Neural cell (in vitro differentiated cells): ENCODE results near the gene CLEC20A. TPM values are rescaled to one million over a fixed set of nuclear protein-coding genes. Genes with fewer than 3 reads are reported as not detected.

Experiments used
- H2AFZ ChIP-seq: fragments of 200-600, 300-800 bp; sonication (generic), shearing (Covaris generic); 2 replicates; pipeline ENCODE4 v1.6.0; 2014; ENCODE audit warnings: low read depth, mild to moderate bottlenecking, antibody characterized with exemption, low read length, moderate library complexity
- H3F3A ChIP-seq: fragments of 200-600 bp; shearing (Covaris generic); 2 replicates; pipeline ENCODE4 v1.6.1; 2016; ENCODE audit warnings: mild to moderate bottlenecking, moderate library complexity, mixed read lengths, antibody characterized with exemption, low read length; ENCODE audit not compliant: insufficient read depth, poor library complexity, severe bottlenecking
- H3K27ac ChIP-seq: fragments of 200-600, 300-800 bp; sonication (generic), shearing (Covaris generic); 2 replicates; pipeline ENCODE4 v1.5.1; 2014; ENCODE audit warnings: mild to moderate bottlenecking, low read length, moderate library complexity
- H3K27me3 ChIP-seq: fragments of 300-800, 200-600 bp; sonication (generic), shearing (Covaris generic); 2 replicates; pipeline ENCODE4 v1.6.0; 2014; ENCODE audit warnings: mild to moderate bottlenecking, low read depth, low read length, moderate library complexity; ENCODE audit not compliant: insufficient read depth
- H3K36me3 ChIP-seq: fragments of 300-800, 200-600 bp; sonication (generic), shearing (Covaris generic); 2 replicates; pipeline ENCODE4 v1.5.1; 2014; ENCODE audit warnings: mild to moderate bottlenecking, antibody characterized with exemption, low read length, moderate library complexity; ENCODE audit not compliant: insufficient read depth
- H3K4me2 ChIP-seq: fragments of 300-800, 200-600 bp; sonication (generic), shearing (Covaris generic); 2 replicates; pipeline ENCODE4 v1.6.0; 2014; ENCODE audit warnings: mild to moderate bottlenecking, low read length
- H3K4me3 ChIP-seq: fragments of 300-800, 200-600 bp; sonication (generic), shearing (Covaris generic); 2 replicates; pipeline ENCODE4 v1.5.1; 2014; ENCODE audit warnings: mild to moderate bottlenecking, low read length, moderate library complexity
- H3K79me2 ChIP-seq: fragments of 200-600 bp; shearing (Covaris generic); replicated peaks from 2 replicates; pipeline ENCODE4 v1.6.0; 2014; ENCODE audit warnings: mild to moderate bottlenecking, low read length, moderate library complexity; ENCODE audit not compliant: insufficient read depth
- H3K9ac ChIP-seq: fragments of 300-800, 200-600 bp; sonication (generic), shearing (Covaris generic); 2 replicates; pipeline ENCODE4 v1.6.1; 2016; ENCODE audit warnings: mild to moderate bottlenecking, low read length, mixed read lengths
- H3K9me2 ChIP-seq: fragments of 200-600 bp; shearing (Covaris generic); 2 replicates; pipeline ENCODE4 v1.6.1; 2016; ENCODE audit warnings: mild to moderate bottlenecking, low read length, mixed read lengths; ENCODE audit not compliant: insufficient read depth
- H3K9me3 ChIP-seq: fragments of 200-600, 300-800 bp; sonication (generic), shearing (Covaris generic); 2 replicates; pipeline ENCODE4 v1.6.1; 2016; ENCODE audit warnings: mild to moderate bottlenecking, mixed run types, low read length, moderate library complexity, mixed read lengths
- H4K20me1 ChIP-seq: fragments of 200-600 bp; shearing (Covaris generic); 2 replicates; pipeline ENCODE4 v1.6.1; 2016; ENCODE audit warnings: mild to moderate bottlenecking, mixed run types; ENCODE audit not compliant: insufficient read depth
- EP300 ChIP-seq: fragments of 450-650 bp; conservative IDR thresholded peaks from 2 replicates; pipeline ENCODE4 v1.6.1; 2014; ENCODE audit warnings: antibody characterized with exemption, mild to moderate bottlenecking, moderate library complexity; ENCODE audit not compliant: poor library complexity, severe bottlenecking
- EZH2 ChIP-seq: fragments of 200-600, 300-800 bp; shearing (Covaris generic), sonication (generic); IDR thresholded peaks from 2 replicates; pipeline ENCODE4 v1.6.1; 2014; ENCODE audit warnings: antibody characterized with exemption, low read length, borderline replicate concordance, mild to moderate bottlenecking; ENCODE audit not compliant: insufficient read depth, poor library complexity, severe bottlenecking
- MXI1 ChIP-seq: fragments of 450-650 bp; conservative IDR thresholded peaks from 2 replicates; pipeline ENCODE4 v1.6.1; 2014; ENCODE audit warnings: antibody characterized with exemption, mild to moderate bottlenecking; ENCODE audit not compliant: poor library complexity, severe bottlenecking
- POLR2AphosphoS5 ChIP-seq: IDR thresholded peaks from 2 replicates; pipeline ENCODE4 v1.6.1; 2012
- RAD21 ChIP-seq: fragments of 450-650 bp; conservative IDR thresholded peaks from 2 replicates; pipeline ENCODE4 v1.6.1; 2014; ENCODE audit warnings: antibody characterized with exemption, mild to moderate bottlenecking, moderate library complexity
- SMC3 ChIP-seq: fragments of 450-650 bp; conservative IDR thresholded peaks from 2 replicates; pipeline ENCODE4 v1.6.1; 2014; ENCODE audit warnings: antibody characterized with exemption, mild to moderate bottlenecking, moderate library complexity; ENCODE audit not compliant: poor library complexity
- TAF1 ChIP-seq: IDR thresholded peaks from 2 replicates; pipeline ENCODE4 v1.6.1; 2012; ENCODE audit warnings: low read depth
- polyA plus RNA-seq: library from polyadenylated mRNA; depleted of rRNA; stranded (reverse); fragments of >200 nt; gene quantifications from 2 replicates; pipeline ENCODE4 v1.2.3, GENCODE V29; 2014
- TF ChIP-seq, protein P1 (sequence below): fragments of 450-650 bp; IDR thresholded peaks from 2 replicates; pipeline ENCODE4 v1.5.1; 2014; ENCODE audit warnings: antibody characterized with exemption, mild to moderate bottlenecking, moderate library complexity; ENCODE audit not compliant: poor library complexity, severe bottlenecking
- TF ChIP-seq, protein P2 (sequence below): IDR thresholded peaks from 2 replicates; pipeline ENCODE4 v1.6.1; 2012; ENCODE audit warnings: borderline replicate concordance

The CLEC20A gene
- polyA plus RNA-seq, 1 donor from 2014 or later: 0.78 TPM

DNA sequence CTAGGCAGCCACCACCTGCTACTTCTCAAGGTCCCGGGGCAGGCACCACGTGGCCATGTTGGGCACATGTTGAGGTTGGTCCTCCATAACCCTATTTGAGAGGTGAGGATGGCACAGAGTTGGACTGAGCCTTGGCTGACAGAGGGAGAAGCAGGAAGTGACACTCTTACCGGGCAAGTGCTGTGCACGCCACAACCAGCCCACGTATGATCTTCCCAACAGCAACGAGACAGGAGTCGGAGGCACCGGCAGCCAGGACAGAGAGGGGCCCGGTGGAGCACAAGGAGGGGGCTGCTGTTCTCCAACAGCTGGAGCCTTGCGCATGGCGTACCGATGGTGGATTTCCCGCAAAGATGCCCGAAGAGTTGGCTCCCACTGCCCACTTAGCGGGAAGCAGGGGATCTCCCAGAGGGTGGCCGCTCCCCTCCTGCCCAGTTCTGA lies 3.4 kb downstream of the CLEC20A start:
- Histone ChIP-seq H4K20me1 (no peaks in the 10 kb centered on the region), H3K36me3 (no peaks in the 10 kb centered on the region), H3K9me2 (no peaks in the 10 kb centered on the region), H3K4me3 (no peak overlapping the region), H3K9ac (no peak overlapping the region), H3K9me3 (no peaks in the 10 kb centered on the region), H3F3A (no peaks in the 10 kb centered on the region), H2AFZ (no peak overlapping the region), H3K4me2 (no peak overlapping the region), H3K79me2 (no peaks in the 10 kb centered on the region), H3K27ac (no peak overlapping the region), H3K27me3 (no peaks in the 10 kb centered on the region)
- TF ChIP-seq RAD21 (no peak), EZH2 (no peak), EP300 (no peak), POLR2AphosphoS5 (no peak), MXI1 (no peak), SMC3 (no peak), TAF1 (no peak)
- TF ChIP-seq, protein P1, sequence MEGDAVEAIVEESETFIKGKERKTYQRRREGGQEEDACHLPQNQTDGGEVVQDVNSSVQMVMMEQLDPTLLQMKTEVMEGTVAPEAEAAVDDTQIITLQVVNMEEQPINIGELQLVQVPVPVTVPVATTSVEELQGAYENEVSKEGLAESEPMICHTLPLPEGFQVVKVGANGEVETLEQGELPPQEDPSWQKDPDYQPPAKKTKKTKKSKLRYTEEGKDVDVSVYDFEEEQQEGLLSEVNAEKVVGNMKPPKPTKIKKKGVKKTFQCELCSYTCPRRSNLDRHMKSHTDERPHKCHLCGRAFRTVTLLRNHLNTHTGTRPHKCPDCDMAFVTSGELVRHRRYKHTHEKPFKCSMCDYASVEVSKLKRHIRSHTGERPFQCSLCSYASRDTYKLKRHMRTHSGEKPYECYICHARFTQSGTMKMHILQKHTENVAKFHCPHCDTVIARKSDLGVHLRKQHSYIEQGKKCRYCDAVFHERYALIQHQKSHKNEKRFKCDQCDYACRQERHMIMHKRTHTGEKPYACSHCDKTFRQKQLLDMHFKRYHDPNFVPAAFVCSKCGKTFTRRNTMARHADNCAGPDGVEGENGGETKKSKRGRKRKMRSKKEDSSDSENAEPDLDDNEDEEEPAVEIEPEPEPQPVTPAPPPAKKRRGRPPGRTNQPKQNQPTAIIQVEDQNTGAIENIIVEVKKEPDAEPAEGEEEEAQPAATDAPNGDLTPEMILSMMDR: no peak
- TF ChIP-seq, protein P2, sequence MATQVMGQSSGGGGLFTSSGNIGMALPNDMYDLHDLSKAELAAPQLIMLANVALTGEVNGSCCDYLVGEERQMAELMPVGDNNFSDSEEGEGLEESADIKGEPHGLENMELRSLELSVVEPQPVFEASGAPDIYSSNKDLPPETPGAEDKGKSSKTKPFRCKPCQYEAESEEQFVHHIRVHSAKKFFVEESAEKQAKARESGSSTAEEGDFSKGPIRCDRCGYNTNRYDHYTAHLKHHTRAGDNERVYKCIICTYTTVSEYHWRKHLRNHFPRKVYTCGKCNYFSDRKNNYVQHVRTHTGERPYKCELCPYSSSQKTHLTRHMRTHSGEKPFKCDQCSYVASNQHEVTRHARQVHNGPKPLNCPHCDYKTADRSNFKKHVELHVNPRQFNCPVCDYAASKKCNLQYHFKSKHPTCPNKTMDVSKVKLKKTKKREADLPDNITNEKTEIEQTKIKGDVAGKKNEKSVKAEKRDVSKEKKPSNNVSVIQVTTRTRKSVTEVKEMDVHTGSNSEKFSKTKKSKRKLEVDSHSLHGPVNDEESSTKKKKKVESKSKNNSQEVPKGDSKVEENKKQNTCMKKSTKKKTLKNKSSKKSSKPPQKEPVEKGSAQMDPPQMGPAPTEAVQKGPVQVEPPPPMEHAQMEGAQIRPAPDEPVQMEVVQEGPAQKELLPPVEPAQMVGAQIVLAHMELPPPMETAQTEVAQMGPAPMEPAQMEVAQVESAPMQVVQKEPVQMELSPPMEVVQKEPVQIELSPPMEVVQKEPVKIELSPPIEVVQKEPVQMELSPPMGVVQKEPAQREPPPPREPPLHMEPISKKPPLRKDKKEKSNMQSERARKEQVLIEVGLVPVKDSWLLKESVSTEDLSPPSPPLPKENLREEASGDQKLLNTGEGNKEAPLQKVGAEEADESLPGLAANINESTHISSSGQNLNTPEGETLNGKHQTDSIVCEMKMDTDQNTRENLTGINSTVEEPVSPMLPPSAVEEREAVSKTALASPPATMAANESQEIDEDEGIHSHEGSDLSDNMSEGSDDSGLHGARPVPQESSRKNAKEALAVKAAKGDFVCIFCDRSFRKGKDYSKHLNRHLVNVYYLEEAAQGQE: no peak

DNA sequence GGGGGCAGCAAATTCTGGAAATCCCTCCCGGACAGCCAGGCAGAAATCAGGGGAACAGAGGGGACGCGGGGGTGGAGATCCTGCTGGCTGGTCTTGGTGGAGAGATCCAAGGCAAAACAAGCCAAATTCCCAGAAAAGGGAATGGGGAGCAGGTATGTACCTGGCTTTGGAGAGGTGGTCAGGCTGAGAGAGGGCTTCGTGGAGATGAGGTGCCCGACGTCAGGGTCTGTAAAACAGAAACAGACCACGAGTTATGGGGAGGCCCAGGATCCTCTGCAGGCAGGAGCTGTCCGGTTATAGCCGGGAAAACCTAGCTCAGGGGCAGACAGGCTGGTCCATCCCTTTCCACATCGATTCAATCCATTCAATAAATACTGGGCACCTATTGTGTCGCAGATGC lies 4.4 kb downstream of the CLEC20A start:
- TF ChIP-seq EP300 (no peak), SMC3 (no peak), TAF1 (no peak), MXI1 (no peak), EZH2 (no peak), RAD21 (no peak), POLR2AphosphoS5 (no peak)
- TF ChIP-seq, protein P1: no peak
- TF ChIP-seq, protein P2: no peak
- H3K27ac ChIP-seq: no peak overlapping the region
- no peak overlapping the region for H3K4me2 ChIP-seq
- no peak overlapping the region for H3K9ac ChIP-seq
- no peak overlapping the region for H3K4me3 ChIP-seq
- no peaks in the 10 kb centered on the region for H3K79me2 ChIP-seq
- no peaks in the 10 kb centered on the region for H3K27me3 ChIP-seq
- H2AFZ ChIP-seq: no peak overlapping the region
- no peaks in the 10 kb centered on the region for H4K20me1 ChIP-seq
- no peaks in the 10 kb centered on the region for H3F3A ChIP-seq
- no peaks in the 10 kb centered on the region for H3K36me3 ChIP-seq
- H3K9me2 ChIP-seq: no peaks in the 10 kb centered on the region
- H3K9me3 ChIP-seq: no peaks in the 10 kb centered on the region
